HepG2 (cell line): Measurements from ENCODE around the gene CBFA2T2. TPM values are rescaled to one million over a fixed set of nuclear protein-coding genes. Genes with fewer than 3 reads are reported as not detected.

Experiments used
- ARID2 ChIP-seq: sonication (generic); formaldehyde crosslinking; IDR thresholded peaks from 2 replicates; pipeline ENCODE4 v1.8.1; 2022; ENCODE audit warnings: mild to moderate bottlenecking, missing genetic modification reagents, borderline replicate concordance
- BORCS8-MEF2B ChIP-seq: sonication (generic); formaldehyde crosslinking; IDR thresholded peaks from 2 replicates; pipeline ENCODE4 v1.8.0; 2022; ENCODE audit warnings: mild to moderate bottlenecking, missing genetic modification reagents
- ETV5 ChIP-seq: IDR thresholded peaks from 2 replicates; pipeline ENCODE4 v1.6.1; 2018; ENCODE audit warnings: missing biosample characterization, missing genetic modification reagents, inconsistent platforms, borderline replicate concordance
- HDAC1 ChIP-seq: sonication (generic); formaldehyde crosslinking; IDR thresholded peaks from 2 replicates; pipeline ENCODE4 v1.5.1; 2020; ENCODE audit warnings: mild to moderate bottlenecking, missing genetic modification reagents
- KLF11 ChIP-seq: IDR thresholded peaks from 2 replicates; pipeline ENCODE4 v1.6.1; 2016; ENCODE audit warnings: missing compliant biosample characterization
- MEIS1 ChIP-seq: sonication (generic); formaldehyde crosslinking; IDR thresholded peaks from 2 replicates; pipeline ENCODE4 v1.9.0; 2021; ENCODE audit warnings: mild to moderate bottlenecking, missing genetic modification reagents, moderate library complexity, borderline replicate concordance
- NFE2 ChIP-seq: sonication (generic); formaldehyde crosslinking; IDR thresholded peaks from 2 replicates; pipeline ENCODE4 v1.4.0; 2020; ENCODE audit warnings: missing genetic modification reagents
- TBP ChIP-seq: sonication (generic); formaldehyde crosslinking; IDR thresholded peaks from 2 replicates; pipeline ENCODE4 v1.5.0; 2020; ENCODE audit warnings: missing genetic modification reagents
- TBX2 ChIP-seq: sonication (generic); formaldehyde crosslinking; IDR thresholded peaks from 2 replicates; pipeline ENCODE4 v1.5.0; 2020; ENCODE audit warnings: missing genetic modification reagents, mild to moderate bottlenecking, borderline replicate concordance
- TOPORS ChIP-seq: sonication (generic); formaldehyde crosslinking; IDR thresholded peaks from 2 replicates; pipeline ENCODE4 v1.8.0; 2023; ENCODE audit warnings: mild to moderate bottlenecking, missing genetic modification reagents
- TRIM24 ChIP-seq: sonication (generic); formaldehyde crosslinking; IDR thresholded peaks from 2 replicates; pipeline ENCODE4 v1.8.0; 2022; ENCODE audit warnings: mild to moderate bottlenecking, missing genetic modification reagents
- ZNF235 ChIP-seq: sonication (generic); formaldehyde crosslinking; IDR thresholded peaks from 2 replicates; pipeline ENCODE4 v1.8.1; 2023; ENCODE audit warnings: mild to moderate bottlenecking, missing genetic modification reagents, borderline replicate concordance
- ZSCAN22 ChIP-seq: sonication (generic); formaldehyde crosslinking; IDR thresholded peaks from 2 replicates; pipeline ENCODE4 v1.4.0; 2020; ENCODE audit warnings: mild to moderate bottlenecking, missing genetic modification reagents
- polyA plus RNA-seq, 8 experiments: library from polyadenylated mRNA; depleted of rRNA in 3 of 8; stranded (reverse) in 7 of 8; unstranded in 1 of 8; fragments of >200 nt; fragmentation: Illumina TruSeq in 4 of 8; extraction: Trizol in 4 of 8; gene quantifications; 2 replicates each; pipeline versions ENCODE4 v1.2.1 to v1.2.3, GENCODE V29; 2011 to 2016; ENCODE audit warnings: low read depth in 4 of 8, missing spikeins in 1 of 8, mixed read lengths in 1 of 8; ENCODE audit not compliant: insufficient read depth in 1 of 8
- total RNA-seq, 5 experiments: library from RNA; depleted of rRNA; stranded (reverse); fragments of >200 nt; fragmentation: Illumina TruSeq; extraction: Trizol; gene quantifications; 2 replicates each; pipeline ENCODE4 v1.2.3, GENCODE V29; 2016; ENCODE audit warnings: low read depth in 1 of 5
- TF ChIP-seq, protein P1 (sequence below): sonication (generic); formaldehyde crosslinking; IDR thresholded peaks from 2 replicates; pipeline ENCODE4 v1.5.1; 2020; ENCODE audit warnings: missing genetic modification reagents, mild to moderate bottlenecking, borderline replicate concordance
- TF ChIP-seq, protein P2 (sequence below): sonication (generic); formaldehyde crosslinking; IDR thresholded peaks from 2 replicates; pipeline ENCODE4 v1.4.0; 2020; ENCODE audit warnings: missing genetic modification reagents
- TF ChIP-seq, protein P3 (sequence below): sonication (generic); formaldehyde crosslinking; IDR thresholded peaks from 2 replicates; pipeline ENCODE4 v1.5.0; 2020; ENCODE audit warnings: missing genetic modification reagents
- TF ChIP-seq, protein P4 (sequence below): sonication (generic); formaldehyde crosslinking; IDR thresholded peaks from 2 replicates; pipeline ENCODE4 v1.5.0; 2020; ENCODE audit warnings: missing genetic modification reagents, mild to moderate bottlenecking, borderline replicate concordance

Gene CBFA2T2
- total and polyA plus RNA-seq, 2 of the 13 experiments (the other 11 are each of a cell fraction or from before 2014, with no cell fraction given) = 6.3 to 21.2 TPM

DNA sequence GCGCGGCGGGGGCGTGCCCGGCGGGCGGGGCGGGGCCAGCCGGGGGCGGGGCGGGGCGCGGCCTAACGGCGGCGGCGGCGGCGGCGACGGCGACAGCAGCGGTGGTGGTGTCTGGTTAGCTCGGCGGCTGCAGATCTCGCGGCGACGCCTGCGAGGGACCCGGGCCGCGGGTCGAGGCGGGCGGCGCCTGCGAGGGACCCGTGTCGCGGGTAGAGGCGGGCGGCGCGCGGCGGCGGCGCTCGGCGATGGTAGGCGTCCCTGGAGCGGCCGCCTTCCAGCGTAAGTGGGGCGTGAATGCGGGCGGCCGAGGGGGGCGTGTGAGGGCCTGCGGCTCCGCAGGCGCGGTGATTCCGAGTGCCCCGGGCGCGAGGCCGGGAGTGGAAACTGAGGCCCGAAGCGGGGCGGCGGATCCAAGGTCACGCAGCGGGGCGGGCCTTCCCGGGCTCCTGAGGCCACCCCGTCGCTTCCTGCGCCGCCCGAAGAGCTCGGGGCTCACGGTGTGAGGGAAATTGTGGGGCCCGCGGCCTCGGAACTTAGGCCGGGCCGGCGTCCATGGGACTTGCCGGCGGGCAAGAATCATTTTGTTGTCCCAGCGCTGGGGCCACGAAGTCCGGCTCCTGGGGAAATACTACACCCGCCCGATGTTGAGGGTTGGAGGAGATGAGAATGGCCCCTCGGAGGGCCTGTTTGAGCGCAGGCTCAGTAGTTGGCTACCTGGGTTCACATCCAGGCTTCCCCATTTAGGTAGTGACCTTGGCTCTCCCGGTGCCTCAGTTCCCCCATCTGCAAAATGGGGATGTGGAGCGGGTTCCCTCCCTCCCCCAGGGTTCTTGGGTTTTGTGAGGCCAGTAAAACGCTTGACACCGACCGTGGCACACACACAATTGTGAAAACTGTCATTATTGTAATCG, at the start of gene CBFA2T2 (continued):
- TF ChIP-seq, protein P1, sequence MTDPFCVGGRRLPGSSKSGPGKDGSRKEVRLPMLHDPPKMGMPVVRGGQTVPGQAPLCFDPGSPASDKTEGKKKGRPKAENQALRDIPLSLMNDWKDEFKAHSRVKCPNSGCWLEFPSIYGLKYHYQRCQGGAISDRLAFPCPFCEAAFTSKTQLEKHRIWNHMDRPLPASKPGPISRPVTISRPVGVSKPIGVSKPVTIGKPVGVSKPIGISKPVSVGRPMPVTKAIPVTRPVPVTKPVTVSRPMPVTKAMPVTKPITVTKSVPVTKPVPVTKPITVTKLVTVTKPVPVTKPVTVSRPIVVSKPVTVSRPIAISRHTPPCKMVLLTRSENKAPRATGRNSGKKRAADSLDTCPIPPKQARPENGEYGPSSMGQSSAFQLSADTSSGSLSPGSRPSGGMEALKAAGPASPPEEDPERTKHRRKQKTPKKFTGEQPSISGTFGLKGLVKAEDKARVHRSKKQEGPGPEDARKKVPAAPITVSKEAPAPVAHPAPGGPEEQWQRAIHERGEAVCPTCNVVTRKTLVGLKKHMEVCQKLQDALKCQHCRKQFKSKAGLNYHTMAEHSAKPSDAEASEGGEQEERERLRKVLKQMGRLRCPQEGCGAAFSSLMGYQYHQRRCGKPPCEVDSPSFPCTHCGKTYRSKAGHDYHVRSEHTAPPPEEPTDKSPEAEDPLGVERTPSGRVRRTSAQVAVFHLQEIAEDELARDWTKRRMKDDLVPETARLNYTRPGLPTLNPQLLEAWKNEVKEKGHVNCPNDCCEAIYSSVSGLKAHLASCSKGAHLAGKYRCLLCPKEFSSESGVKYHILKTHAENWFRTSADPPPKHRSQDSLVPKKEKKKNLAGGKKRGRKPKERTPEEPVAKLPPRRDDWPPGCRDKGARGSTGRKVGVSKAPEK (CRISPR knock-in tag) = no peak
- TF ChIP-seq ETV5 = peak; percentile 38; the same call in 1 of the 2 replicates
- TF ChIP-seq MEIS1 = peak; percentile 0; the same call in 1 of the 2 replicates
- TF ChIP-seq, protein P2, sequence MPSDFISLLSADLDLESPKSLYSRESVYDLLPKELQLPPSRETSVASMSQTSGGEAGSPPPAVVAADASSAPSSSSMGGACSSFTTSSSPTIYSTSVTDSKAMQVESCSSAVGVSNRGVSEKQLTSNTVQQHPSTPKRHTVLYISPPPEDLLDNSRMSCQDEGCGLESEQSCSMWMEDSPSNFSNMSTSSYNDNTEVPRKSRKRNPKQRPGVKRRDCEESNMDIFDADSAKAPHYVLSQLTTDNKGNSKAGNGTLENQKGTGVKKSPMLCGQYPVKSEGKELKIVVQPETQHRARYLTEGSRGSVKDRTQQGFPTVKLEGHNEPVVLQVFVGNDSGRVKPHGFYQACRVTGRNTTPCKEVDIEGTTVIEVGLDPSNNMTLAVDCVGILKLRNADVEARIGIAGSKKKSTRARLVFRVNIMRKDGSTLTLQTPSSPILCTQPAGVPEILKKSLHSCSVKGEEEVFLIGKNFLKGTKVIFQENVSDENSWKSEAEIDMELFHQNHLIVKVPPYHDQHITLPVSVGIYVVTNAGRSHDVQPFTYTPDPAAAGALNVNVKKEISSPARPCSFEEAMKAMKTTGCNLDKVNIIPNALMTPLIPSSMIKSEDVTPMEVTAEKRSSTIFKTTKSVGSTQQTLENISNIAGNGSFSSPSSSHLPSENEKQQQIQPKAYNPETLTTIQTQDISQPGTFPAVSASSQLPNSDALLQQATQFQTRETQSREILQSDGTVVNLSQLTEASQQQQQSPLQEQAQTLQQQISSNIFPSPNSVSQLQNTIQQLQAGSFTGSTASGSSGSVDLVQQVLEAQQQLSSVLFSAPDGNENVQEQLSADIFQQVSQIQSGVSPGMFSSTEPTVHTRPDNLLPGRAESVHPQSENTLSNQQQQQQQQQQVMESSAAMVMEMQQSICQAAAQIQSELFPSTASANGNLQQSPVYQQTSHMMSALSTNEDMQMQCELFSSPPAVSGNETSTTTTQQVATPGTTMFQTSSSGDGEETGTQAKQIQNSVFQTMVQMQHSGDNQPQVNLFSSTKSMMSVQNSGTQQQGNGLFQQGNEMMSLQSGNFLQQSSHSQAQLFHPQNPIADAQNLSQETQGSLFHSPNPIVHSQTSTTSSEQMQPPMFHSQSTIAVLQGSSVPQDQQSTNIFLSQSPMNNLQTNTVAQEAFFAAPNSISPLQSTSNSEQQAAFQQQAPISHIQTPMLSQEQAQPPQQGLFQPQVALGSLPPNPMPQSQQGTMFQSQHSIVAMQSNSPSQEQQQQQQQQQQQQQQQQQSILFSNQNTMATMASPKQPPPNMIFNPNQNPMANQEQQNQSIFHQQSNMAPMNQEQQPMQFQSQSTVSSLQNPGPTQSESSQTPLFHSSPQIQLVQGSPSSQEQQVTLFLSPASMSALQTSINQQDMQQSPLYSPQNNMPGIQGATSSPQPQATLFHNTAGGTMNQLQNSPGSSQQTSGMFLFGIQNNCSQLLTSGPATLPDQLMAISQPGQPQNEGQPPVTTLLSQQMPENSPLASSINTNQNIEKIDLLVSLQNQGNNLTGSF = peak; percentile 88
- 0 out of 2 replicates have a peak, but pooled peaks have one; percentile 15 for TF ChIP-seq TOPORS (CRISPR knock-in tag)
- no peak for TF ChIP-seq NFE2
- TF ChIP-seq ZSCAN22 (CRISPR knock-in tag) = no peak
- no peak for TF ChIP-seq TRIM24 (CRISPR knock-in tag)
- TF ChIP-seq BORCS8-MEF2B (CRISPR knock-in tag) = peak; percentile 82
- no peak; the same call in none of the 2 replicates for TF ChIP-seq HDAC1 (CRISPR knock-in tag)
- TF ChIP-seq, protein P3, sequence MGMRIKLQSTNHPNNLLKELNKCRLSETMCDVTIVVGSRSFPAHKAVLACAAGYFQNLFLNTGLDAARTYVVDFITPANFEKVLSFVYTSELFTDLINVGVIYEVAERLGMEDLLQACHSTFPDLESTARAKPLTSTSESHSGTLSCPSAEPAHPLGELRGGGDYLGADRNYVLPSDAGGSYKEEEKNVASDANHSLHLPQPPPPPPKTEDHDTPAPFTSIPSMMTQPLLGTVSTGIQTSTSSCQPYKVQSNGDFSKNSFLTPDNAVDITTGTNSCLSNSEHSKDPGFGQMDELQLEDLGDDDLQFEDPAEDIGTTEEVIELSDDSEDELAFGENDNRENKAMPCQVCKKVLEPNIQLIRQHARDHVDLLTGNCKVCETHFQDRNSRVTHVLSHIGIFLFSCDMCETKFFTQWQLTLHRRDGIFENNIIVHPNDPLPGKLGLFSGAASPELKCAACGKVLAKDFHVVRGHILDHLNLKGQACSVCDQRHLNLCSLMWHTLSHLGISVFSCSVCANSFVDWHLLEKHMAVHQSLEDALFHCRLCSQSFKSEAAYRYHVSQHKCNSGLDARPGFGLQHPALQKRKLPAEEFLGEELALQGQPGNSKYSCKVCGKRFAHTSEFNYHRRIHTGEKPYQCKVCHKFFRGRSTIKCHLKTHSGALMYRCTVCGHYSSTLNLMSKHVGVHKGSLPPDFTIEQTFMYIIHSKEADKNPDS (CRISPR knock-in tag) = peak; percentile 34; the same call in 1 of the 2 replicates
- TF ChIP-seq ZNF235 (CRISPR knock-in tag) = no peak
- no peak for TF ChIP-seq TBP (CRISPR knock-in tag)
- no peak; the same call in 1 of the 2 replicates for TF ChIP-seq KLF11
- TF ChIP-seq, protein P4, sequence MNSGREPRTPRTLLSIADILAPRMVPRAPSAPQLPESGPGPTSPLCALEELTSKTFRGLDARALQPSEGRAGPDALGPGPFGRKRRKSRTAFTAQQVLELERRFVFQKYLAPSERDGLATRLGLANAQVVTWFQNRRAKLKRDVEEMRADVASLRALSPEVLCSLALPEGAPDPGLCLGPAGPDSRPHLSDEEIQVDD = peak; percentile 75; the same call in 1 of the 2 replicates
- peak; percentile 90; the same call in 1 of the 2 replicates for TF ChIP-seq ARID2 (CRISPR knock-in tag)
- TF ChIP-seq TBX2 (CRISPR knock-in tag) = no peak; the same call in 1 of the 2 replicates
